ENCODE results near the gene SNAP29. TPM values are rescaled to one million over a fixed set of nuclear protein-coding genes. Genes with fewer than 3 reads are reported as not detected.

SNAP29 gene
- total RNA-seq, 1 experiment from 2014 or later = 24.5 TPM

DNA sequence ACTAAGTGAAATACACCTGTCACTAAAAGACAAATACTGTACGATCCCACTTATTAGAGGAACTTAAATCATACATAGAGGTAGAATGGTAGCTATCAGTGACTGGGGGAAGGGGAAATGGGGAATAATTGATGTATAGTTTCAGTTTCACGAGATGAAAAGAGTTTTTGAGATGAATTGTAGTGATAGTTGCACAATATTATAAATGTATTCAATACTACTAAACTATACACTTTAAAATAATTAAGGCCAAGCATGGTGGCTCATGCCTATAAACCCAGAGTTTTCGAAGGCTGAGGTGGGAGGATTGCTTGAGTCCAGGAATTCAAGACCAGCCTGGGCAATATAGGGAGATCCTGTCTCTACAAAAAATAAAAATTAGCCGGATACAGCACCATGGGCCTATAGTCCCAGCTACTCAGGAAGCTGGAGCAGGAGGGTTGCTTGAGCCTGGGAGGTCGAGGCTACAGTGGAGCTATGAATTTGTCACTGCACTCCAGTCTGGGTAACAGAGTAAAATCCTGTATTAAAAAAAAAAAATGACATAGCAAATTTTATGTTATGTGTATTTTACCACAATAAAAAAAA is 44.5 kb upstream of the SNAP29 start:
- Histone ChIP-seq H3K36me3 (ENCODE audit: control insufficient read depth, insufficient read depth, low read length) (peaks cover 4% of the 10 kb centered on the region; the same call in 1 of the 2 replicates), H3K27ac (ENCODE audit: low read length) (no peak overlapping the region), H3K4me1 (ENCODE audit: control insufficient read depth, insufficient read depth, low read length) (no peaks in the 10 kb centered on the region), H3K27me3 (ENCODE audit: control insufficient read depth, insufficient read depth, low read length) (no peaks in the 10 kb centered on the region), H3K4me3 (ENCODE audit: low read depth in 2 of 2, low read length in 2 of 2) (no peak overlapping the region), H3K9me3 (ENCODE audit: control insufficient read depth, insufficient read depth, low read depth, low read length) (no peaks in the 10 kb centered on the region)
- ChIA-PET POLR2A (no interaction called here), CTCF (no interaction called here)
- TF ChIP-seq, protein P1, sequence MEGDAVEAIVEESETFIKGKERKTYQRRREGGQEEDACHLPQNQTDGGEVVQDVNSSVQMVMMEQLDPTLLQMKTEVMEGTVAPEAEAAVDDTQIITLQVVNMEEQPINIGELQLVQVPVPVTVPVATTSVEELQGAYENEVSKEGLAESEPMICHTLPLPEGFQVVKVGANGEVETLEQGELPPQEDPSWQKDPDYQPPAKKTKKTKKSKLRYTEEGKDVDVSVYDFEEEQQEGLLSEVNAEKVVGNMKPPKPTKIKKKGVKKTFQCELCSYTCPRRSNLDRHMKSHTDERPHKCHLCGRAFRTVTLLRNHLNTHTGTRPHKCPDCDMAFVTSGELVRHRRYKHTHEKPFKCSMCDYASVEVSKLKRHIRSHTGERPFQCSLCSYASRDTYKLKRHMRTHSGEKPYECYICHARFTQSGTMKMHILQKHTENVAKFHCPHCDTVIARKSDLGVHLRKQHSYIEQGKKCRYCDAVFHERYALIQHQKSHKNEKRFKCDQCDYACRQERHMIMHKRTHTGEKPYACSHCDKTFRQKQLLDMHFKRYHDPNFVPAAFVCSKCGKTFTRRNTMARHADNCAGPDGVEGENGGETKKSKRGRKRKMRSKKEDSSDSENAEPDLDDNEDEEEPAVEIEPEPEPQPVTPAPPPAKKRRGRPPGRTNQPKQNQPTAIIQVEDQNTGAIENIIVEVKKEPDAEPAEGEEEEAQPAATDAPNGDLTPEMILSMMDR (IDR thresholded peaks at IDR 0.05) = no peak
- TF ChIP-seq, protein P2, sequence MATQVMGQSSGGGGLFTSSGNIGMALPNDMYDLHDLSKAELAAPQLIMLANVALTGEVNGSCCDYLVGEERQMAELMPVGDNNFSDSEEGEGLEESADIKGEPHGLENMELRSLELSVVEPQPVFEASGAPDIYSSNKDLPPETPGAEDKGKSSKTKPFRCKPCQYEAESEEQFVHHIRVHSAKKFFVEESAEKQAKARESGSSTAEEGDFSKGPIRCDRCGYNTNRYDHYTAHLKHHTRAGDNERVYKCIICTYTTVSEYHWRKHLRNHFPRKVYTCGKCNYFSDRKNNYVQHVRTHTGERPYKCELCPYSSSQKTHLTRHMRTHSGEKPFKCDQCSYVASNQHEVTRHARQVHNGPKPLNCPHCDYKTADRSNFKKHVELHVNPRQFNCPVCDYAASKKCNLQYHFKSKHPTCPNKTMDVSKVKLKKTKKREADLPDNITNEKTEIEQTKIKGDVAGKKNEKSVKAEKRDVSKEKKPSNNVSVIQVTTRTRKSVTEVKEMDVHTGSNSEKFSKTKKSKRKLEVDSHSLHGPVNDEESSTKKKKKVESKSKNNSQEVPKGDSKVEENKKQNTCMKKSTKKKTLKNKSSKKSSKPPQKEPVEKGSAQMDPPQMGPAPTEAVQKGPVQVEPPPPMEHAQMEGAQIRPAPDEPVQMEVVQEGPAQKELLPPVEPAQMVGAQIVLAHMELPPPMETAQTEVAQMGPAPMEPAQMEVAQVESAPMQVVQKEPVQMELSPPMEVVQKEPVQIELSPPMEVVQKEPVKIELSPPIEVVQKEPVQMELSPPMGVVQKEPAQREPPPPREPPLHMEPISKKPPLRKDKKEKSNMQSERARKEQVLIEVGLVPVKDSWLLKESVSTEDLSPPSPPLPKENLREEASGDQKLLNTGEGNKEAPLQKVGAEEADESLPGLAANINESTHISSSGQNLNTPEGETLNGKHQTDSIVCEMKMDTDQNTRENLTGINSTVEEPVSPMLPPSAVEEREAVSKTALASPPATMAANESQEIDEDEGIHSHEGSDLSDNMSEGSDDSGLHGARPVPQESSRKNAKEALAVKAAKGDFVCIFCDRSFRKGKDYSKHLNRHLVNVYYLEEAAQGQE (IDR thresholded peaks at IDR 0.05; ENCODE audit: insufficient read depth in 1 of 2, low read depth in 2 of 2, low read length in 1 of 2) = no peak
- TF ChIP-seq POLR2AphosphoS5 (IDR thresholded peaks at IDR 0.05; ENCODE audit: low read depth, low read length) (no peak), SIN3A (IDR thresholded peaks at IDR 0.05; ENCODE audit: borderline replicate concordance, insufficient read depth, low read depth, low read length) (no peak)
- in situ Hi-C loops (cut with HindIII; ENCODE audit: low pct_unique_long_range_greater_than_20kb, low sequenced_read_pairs) = no loop called here
- DNase-seq (ENCODE audit: low read depth, low spot score) (no peak), ATAC-seq (no peak)
- intact Hi-C loops (cut with micrococcal nuclease; ENCODE audit: unreplicated experiment) = no loop called here
- BruUV-seq (replicated peaks) = no TSS peak

DNA sequence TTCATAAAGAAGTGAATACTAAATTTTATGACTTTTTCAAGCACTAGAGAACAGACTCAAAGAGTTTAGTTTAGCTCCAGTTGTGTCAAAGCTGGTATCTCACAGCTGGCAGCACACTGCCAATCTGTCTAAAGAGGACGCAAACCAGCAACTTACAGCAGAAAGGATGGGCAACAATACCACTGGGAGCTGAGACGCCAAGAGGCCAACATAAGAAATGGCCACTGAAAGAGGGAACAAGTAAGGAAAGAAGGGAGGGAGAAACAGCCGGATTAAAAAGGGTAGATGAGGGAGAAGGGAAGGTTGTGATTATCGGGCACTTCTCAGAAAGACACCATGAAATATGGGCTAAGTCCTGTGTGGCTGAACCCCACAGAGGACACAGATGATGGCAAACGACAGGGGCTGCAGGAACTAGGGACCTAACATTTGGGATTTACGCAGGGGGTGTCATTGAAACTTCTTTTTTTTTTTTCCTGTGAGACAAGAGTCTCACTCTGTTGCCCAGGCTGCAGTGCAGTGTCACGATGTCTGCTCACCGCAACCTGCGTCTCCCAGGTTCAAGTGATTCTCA is 43.2 kb upstream of the SNAP29 start:
- no TSS peak for BruUV-seq (replicated peaks)
- TF ChIP-seq SIN3A (IDR thresholded peaks at IDR 0.05; ENCODE audit: borderline replicate concordance, insufficient read depth, low read depth, low read length) (no peak), TCF7L2 (IDR thresholded peaks at IDR 0.05; ENCODE audit: low read depth, low read length) (no peak), POLR2AphosphoS5 (IDR thresholded peaks at IDR 0.05; ENCODE audit: low read depth, low read length) (no peak)
- TF ChIP-seq, protein P2 (IDR thresholded peaks at IDR 0.05; ENCODE audit: insufficient read depth in 1 of 2, low read depth in 2 of 2, low read length in 1 of 2) = no peak
- TF ChIP-seq, protein P1 (IDR thresholded peaks at IDR 0.05) = no peak
- ChIA-PET CTCF (no interaction called here), POLR2A (interaction anchor here (0.6 kb wide), 1 partner anchor 101 kb away, joined by 19 read pairs; no protein-coding TSS in a partner anchor)
- in situ Hi-C loops (cut with HindIII; ENCODE audit: low pct_unique_long_range_greater_than_20kb, low sequenced_read_pairs) (no loop called here), intact Hi-C loops (cut with micrococcal nuclease; ENCODE audit: unreplicated experiment) (no loop called here)
- DNase-seq (ENCODE audit: low read depth, low spot score) (no peak), ATAC-seq (no peak)
- Histone ChIP-seq H3K27ac (ENCODE audit: low read length) (no peak overlapping the region), H3K4me1 (ENCODE audit: control insufficient read depth, insufficient read depth, low read length) (no peaks in the 10 kb centered on the region), H3K36me3 (ENCODE audit: control insufficient read depth, insufficient read depth, low read length) (peaks cover 7% of the 10 kb centered on the region; the same call in 1 of the 2 replicates), H3K27me3 (ENCODE audit: control insufficient read depth, insufficient read depth, low read length) (no peaks in the 10 kb centered on the region), H3K4me3 (ENCODE audit: low read depth in 2 of 2, low read length in 2 of 2) (no peak overlapping the region), H3K9me3 (ENCODE audit: control insufficient read depth, insufficient read depth, low read depth, low read length) (no peaks in the 10 kb centered on the region)

Data from Panc1 (cell line).